ENCODE data around the gene TMEM39B. TPM values are rescaled to one million over a fixed set of nuclear protein-coding genes. Genes with fewer than 3 reads are reported as not detected.
A peak's percentile ranks its signal among the peaks of the same experiment; 100 is the strongest.
"Not testable (repeated sequence)": the region's sequence is repeated elsewhere in the genome, so short reads cannot be mapped to it uniquely, and the experiment has no call there.

TMEM39B gene
- total RNA-seq, 1 donor from 2014 or later, result 2.9 TPM

DNA sequence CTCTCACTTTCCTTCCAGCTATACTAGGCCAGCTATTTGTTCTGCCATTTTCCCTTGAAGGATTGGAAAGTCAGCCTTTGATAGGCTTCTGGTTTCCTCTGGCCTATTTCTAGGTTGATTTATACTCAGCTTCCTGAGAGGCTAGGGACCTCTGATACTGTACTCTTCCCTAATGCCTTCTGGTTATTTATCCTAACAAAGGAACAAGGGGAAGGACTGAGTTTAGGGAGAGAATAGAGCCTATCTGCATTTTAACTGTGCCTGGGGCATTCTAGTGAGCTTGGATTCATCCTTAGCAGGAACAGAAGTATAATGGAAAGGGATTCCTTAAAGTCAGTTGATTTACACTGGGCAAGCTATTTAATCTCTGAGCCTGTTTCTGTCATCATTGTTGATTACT, 11.8 kb upstream of the TMEM39B start:
- FAIRE-seq (no peak), DNase-seq (ENCODE audit: low read depth) (no peak)
- H3K36me3 ChIP-seq (ENCODE audit: control insufficient read depth, insufficient read depth, low read length), result peaks cover 9% of the 10 kb centered on the region

DNA sequence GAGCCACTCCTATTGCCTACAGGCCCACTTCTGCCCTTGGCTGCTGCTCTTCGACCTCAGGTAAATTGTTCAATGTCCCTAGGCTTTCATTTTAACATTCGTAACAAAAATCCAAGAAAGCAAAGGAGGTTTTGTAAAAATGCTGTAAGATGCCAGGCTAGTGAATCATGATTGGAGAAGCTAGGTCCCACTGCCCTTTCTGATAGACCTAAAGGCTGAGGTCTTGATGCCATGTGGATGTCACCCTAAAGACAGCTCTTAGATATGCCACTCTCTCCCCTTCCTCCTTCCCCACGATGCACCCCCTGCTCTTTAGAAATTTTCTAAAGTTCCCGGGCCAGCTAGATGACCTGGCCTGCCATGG, 9.9 kb upstream of the TMEM39B start:
- Histone ChIP-seq H3K36me3 (ENCODE audit: control insufficient read depth, insufficient read depth, low read length) (peaks cover 5% of the 10 kb centered on the region), H3K4me3 (ENCODE audit: low read depth, low read length) (no peak overlapping the region), H3K27me3 (ENCODE audit: control insufficient read depth, insufficient read depth, low read length) (no peaks in the 10 kb centered on the region)
- TF ChIP-seq, protein P1, sequence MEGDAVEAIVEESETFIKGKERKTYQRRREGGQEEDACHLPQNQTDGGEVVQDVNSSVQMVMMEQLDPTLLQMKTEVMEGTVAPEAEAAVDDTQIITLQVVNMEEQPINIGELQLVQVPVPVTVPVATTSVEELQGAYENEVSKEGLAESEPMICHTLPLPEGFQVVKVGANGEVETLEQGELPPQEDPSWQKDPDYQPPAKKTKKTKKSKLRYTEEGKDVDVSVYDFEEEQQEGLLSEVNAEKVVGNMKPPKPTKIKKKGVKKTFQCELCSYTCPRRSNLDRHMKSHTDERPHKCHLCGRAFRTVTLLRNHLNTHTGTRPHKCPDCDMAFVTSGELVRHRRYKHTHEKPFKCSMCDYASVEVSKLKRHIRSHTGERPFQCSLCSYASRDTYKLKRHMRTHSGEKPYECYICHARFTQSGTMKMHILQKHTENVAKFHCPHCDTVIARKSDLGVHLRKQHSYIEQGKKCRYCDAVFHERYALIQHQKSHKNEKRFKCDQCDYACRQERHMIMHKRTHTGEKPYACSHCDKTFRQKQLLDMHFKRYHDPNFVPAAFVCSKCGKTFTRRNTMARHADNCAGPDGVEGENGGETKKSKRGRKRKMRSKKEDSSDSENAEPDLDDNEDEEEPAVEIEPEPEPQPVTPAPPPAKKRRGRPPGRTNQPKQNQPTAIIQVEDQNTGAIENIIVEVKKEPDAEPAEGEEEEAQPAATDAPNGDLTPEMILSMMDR (IDR thresholded peaks at IDR 0.05; ENCODE audit: insufficient read depth, low read length, severe bottlenecking), result no peak
- no peak for DNase-seq (ENCODE audit: low read depth)
- no peak for FAIRE-seq

More for the DNA sequence above, 11.8 kb upstream of the TMEM39B start:
- TF ChIP-seq, protein P1 (IDR thresholded peaks at IDR 0.05; ENCODE audit: insufficient read depth, low read length, severe bottlenecking), result no peak
- Histone ChIP-seq H3K4me3 (ENCODE audit: low read depth, low read length) (no peak overlapping the region), H3K27me3 (ENCODE audit: control insufficient read depth, insufficient read depth, low read length) (no peaks in the 10 kb centered on the region)

DNA sequence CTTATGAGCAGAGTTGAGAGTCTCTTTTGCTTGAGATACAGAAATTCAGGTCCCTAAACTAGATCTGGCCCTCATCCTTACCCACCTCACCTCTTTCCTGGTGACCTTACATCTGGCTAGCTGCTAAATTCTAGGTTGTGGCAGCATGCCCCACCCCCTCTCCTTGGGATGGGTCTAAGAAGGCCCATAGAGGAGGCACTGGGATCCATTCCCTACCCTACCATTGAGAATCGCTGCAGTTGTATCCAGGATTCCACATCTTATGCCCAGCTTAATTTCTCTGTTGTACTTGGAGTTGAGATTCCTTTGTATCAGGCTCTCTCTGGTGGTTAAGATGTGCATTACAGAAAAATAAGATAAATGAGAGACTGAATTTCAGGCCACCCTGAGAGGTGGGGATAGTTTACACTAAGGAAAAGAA, 9.5 kb upstream of the TMEM39B start:
- H3K27me3 ChIP-seq (ENCODE audit: control insufficient read depth, insufficient read depth, low read length), result no peaks in the 10 kb centered on the region
- H3K36me3 ChIP-seq (ENCODE audit: control insufficient read depth, insufficient read depth, low read length), result peaks cover 5% of the 10 kb centered on the region
- no peak overlapping the region for H3K4me3 ChIP-seq (ENCODE audit: low read depth, low read length)
- peak; percentile 53 for DNase-seq (ENCODE audit: low read depth)
- TF ChIP-seq, protein P1 (IDR thresholded peaks at IDR 0.05; ENCODE audit: insufficient read depth, low read length, severe bottlenecking), result peak; percentile 34
- no peak for FAIRE-seq

DNA sequence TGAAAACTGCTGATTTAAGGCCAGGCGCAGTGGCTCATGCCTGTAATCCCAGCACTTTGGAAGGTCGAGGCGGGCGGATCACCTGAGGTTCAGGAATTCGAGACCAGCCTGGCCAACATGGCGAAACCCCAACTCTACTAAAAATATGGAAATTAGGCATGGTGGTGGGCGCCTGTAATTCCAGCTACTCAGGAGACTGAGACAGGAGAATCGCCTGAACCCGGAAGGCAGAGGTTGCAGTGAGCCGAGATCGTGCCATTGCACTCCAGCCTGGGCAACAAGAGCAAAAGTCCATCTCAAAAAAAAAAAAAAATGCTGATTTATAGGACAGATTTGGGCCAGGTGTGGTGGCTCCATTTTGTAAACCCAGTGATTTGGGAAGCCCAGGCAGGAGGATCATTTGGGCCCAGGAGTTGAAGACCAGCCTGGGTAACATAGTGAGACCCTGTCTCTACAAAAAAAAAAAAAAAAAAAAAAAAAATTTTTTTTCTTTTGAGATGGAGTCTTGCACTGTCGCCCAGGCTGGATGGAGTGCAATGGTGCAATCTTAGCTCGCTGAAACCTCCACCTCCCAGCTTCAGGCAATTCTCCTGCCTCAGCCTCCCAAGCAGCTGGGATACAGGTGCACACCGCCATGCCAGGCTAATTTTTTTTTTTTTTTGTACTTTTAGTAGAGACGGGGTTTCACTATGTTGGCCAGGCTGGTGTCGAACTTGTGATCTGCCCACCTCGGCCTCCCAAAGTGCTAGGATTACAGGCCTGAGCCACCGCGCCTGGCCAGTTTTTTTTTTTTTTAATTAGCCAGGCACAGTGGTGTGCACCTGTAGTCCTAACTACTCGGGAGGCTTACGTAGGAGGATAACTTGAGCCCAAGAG, 6.9 kb upstream of the TMEM39B start:
- DNase-seq (ENCODE audit: low read depth); FAIRE-seq; H3K27me3 ChIP-seq (ENCODE audit: control insufficient read depth, insufficient read depth, low read length); H3K4me3 ChIP-seq (ENCODE audit: low read depth, low read length); H3K36me3 ChIP-seq (ENCODE audit: control insufficient read depth, insufficient read depth, low read length): not testable (repeated sequence)

DNA sequence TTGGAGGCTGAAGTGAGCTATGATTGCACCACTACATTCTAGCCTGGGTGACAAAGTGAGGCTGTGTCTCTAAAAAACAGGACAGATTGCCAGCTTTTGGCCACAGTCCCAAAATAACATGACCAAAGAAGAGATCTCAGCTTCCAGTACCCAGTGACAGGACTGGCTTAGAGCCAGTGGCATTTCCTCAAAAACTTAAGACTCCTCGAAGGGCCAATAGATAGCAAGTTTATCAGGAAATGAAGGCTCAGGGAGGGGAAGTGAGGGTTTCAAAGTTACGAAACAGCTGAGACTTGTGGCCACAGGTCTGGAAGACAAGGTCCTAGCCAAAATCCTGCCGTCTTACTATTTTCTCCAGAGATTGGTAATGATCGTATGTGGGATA, 6.3 kb upstream of the TMEM39B start:
- peak; percentile 97 for DNase-seq (ENCODE audit: low read depth)
- Histone ChIP-seq H3K27me3 (ENCODE audit: control insufficient read depth, insufficient read depth, low read length) (no peaks in the 10 kb centered on the region), H3K36me3 (ENCODE audit: control insufficient read depth, insufficient read depth, low read length) (no peaks in the 10 kb centered on the region), H3K4me3 (ENCODE audit: low read depth, low read length) (no peak overlapping the region)
- FAIRE-seq, result no peak
- TF ChIP-seq, protein P1 (IDR thresholded peaks at IDR 0.05; ENCODE audit: insufficient read depth, low read length, severe bottlenecking), result no peak

DNA sequence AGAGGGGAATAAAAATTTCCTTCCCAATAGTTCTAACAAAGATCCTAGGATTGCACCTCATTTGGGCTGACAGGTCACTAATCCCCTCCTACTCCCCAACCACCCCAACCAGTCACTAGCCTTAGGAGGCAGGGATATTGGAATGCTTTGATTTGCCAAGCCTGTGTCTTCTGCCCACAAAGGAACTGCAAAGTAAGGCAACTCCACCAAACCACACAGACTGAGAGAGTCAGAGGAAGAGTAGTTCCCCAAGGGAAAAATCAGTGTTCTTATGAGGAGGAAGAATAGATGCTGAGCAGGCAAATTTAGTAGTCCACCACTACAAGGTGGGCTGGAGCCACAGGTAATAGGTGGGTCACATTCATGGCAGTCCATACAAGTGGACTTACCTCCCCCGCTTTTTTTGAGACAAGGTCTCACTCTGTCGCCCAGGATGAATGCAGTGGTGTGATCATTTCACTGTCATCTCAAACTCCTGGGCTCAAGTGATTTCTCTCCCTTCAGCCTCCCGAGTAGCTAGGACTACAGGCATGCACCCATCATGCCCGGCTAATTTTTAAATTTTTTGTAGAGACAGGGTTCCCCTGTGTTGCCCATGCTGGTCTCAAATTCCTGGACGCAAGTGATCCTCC, 3.7 kb upstream of the TMEM39B start:
- no peaks in the 10 kb centered on the region for H3K36me3 ChIP-seq (ENCODE audit: control insufficient read depth, insufficient read depth, low read length)
- no peak for FAIRE-seq

More for the DNA sequence above, 3.7 kb upstream of the TMEM39B start:
- no peak overlapping the region for H3K4me3 ChIP-seq (ENCODE audit: low read depth, low read length)
- H3K27me3 ChIP-seq (ENCODE audit: control insufficient read depth, insufficient read depth, low read length), result no peaks in the 10 kb centered on the region
- peak; percentile 26 for DNase-seq (ENCODE audit: low read depth)
- TF ChIP-seq, protein P1 (IDR thresholded peaks at IDR 0.05; ENCODE audit: insufficient read depth, low read length, severe bottlenecking), result no peak
